Measurements from ENCODE around the gene EML1. TPM values are rescaled to one million over a fixed set of nuclear protein-coding genes. Genes with fewer than 3 reads are reported as not detected.

Gene EML1
- total RNA-seq, 1 experiment from 2014 or later = 2.5 TPM

- H3K27ac Mint-ChIP-seq (ENCODE audit: unreplicated experiment) = peak overlapping the region; percentile 75
- H3K9me3 Mint-ChIP-seq (ENCODE audit: low read depth, unreplicated experiment) = peaks cover 3% of the 10 kb centered on the region
- CTCF ChIA-PET = no interaction called here
- DNase-seq = no peak
- intact Hi-C loops (cut with micrococcal nuclease; ENCODE audit: unreplicated experiment) = no loop called here
- H3K4me3 Mint-ChIP-seq (ENCODE audit: low read depth, unreplicated experiment) = peak overlapping the region; percentile 66
- BruUV-seq (replicated peaks) = TSS peak; percentile 35
- no peak for TF ChIP-seq CTCF (IDR thresholded peaks at IDR 0.05; ENCODE audit: unreplicated experiment)
- peaks cover 21% of the 10 kb centered on the region for H3K4me1 Mint-ChIP-seq (ENCODE audit: low read depth, unreplicated experiment)
- peaks cover 25% of the 10 kb centered on the region for H3K27me3 Mint-ChIP-seq (ENCODE audit: unreplicated experiment)
- H3K36me3 Mint-ChIP-seq (ENCODE audit: insufficient read depth, unreplicated experiment) = peaks cover 27% of the 10 kb centered on the region
Measured at GRCh38 chr14:99972748-99973466, 179.7 kb downstream of the EML1 start.

- CTCF ChIA-PET = no interaction called here
- BruUV-seq (replicated peaks) = no TSS peak
Measured at GRCh38 chr14:99975190-99975589, 182.0 kb downstream of the EML1 start.

GRCh38 chr14:99976021-99976420 lies 182.8 kb downstream of the EML1 start:
- peaks cover 3% of the 10 kb centered on the region for H3K9me3 Mint-ChIP-seq (ENCODE audit: low read depth, unreplicated experiment)
- CTCF ChIA-PET = no interaction called here
- peaks cover 16% of the 10 kb centered on the region for H3K36me3 Mint-ChIP-seq (ENCODE audit: insufficient read depth, unreplicated experiment)
- no peak for TF ChIP-seq CTCF (IDR thresholded peaks at IDR 0.05; ENCODE audit: unreplicated experiment)
- intact Hi-C loops (cut with micrococcal nuclease; ENCODE audit: unreplicated experiment) = no loop called here
- DNase-seq = no peak
- H3K4me1 Mint-ChIP-seq (ENCODE audit: low read depth, unreplicated experiment) = peaks cover 7% of the 10 kb centered on the region
- H3K27ac Mint-ChIP-seq (ENCODE audit: unreplicated experiment) = no peak overlapping the region
- no TSS peak for BruUV-seq (replicated peaks)
- H3K27me3 Mint-ChIP-seq (ENCODE audit: unreplicated experiment) = no peaks in the 10 kb centered on the region
- no peak overlapping the region for H3K4me3 Mint-ChIP-seq (ENCODE audit: low read depth, unreplicated experiment)

More at GRCh38 chr14:99975190-99975589, 182.0 kb downstream of the EML1 start:
- no peak for TF ChIP-seq CTCF (IDR thresholded peaks at IDR 0.05; ENCODE audit: unreplicated experiment)
- Mint-ChIP-seq H3K36me3 (ENCODE audit: insufficient read depth, unreplicated experiment) (peaks cover 24% of the 10 kb centered on the region), H3K27ac (ENCODE audit: unreplicated experiment) (no peak overlapping the region), H3K4me1 (ENCODE audit: low read depth, unreplicated experiment) (peaks cover 8% of the 10 kb centered on the region), H3K9me3 (ENCODE audit: low read depth, unreplicated experiment) (peaks cover 3% of the 10 kb centered on the region), H3K4me3 (ENCODE audit: low read depth, unreplicated experiment) (no peak overlapping the region), H3K27me3 (ENCODE audit: unreplicated experiment) (peaks cover 2% of the 10 kb centered on the region)
- intact Hi-C loops (cut with micrococcal nuclease; ENCODE audit: unreplicated experiment) = no loop called here
- DNase-seq = no peak

- Mint-ChIP-seq H3K4me3 (ENCODE audit: low read depth, unreplicated experiment) (no peak overlapping the region), H3K27ac (ENCODE audit: unreplicated experiment) (no peak overlapping the region), H3K9me3 (ENCODE audit: low read depth, unreplicated experiment) (peaks cover 3% of the 10 kb centered on the region), H3K4me1 (ENCODE audit: low read depth, unreplicated experiment) (peaks cover 7% of the 10 kb centered on the region), H3K27me3 (ENCODE audit: unreplicated experiment) (no peaks in the 10 kb centered on the region), H3K36me3 (ENCODE audit: insufficient read depth, unreplicated experiment) (peaks cover 12% of the 10 kb centered on the region)
- no peak for DNase-seq
- CTCF ChIA-PET = no interaction called here
- TF ChIP-seq CTCF (IDR thresholded peaks at IDR 0.05; ENCODE audit: unreplicated experiment) = no peak
- intact Hi-C loops (cut with micrococcal nuclease; ENCODE audit: unreplicated experiment) = no loop called here
- BruUV-seq (replicated peaks) = no TSS peak
Measured at GRCh38 chr14:99976681-99977080, 183.5 kb downstream of the EML1 start.

Measured in Calu3 (cell line).